Astrocyte (in vitro differentiated cells and primary cell): ENCODE results near the gene SLAMF6. TPM values are rescaled to one million over a fixed set of nuclear protein-coding genes. Genes with fewer than 3 reads are reported as not detected.

ENCODE experiments used
- DNase-seq: peaks from one replicate; pipeline ENCODE4 v3.0.0-alpha.2; 2010; ENCODE audit warnings: low read depth
- FAIRE-seq: peaks from 2 replicates; lab custom pipeline; 2011; peaks lifted over from hg19 to GRCh38; lab: Jason Lieb, UNC
- H2AFZ ChIP-seq: 2 replicates; pipeline ENCODE4 v1.6.0; 2012; ENCODE audit warnings: low read depth, low read length, inconsistent platforms
- H3K27ac ChIP-seq: 2 replicates; pipeline ENCODE4 v1.5.1; 2011; ENCODE audit warnings: low read depth, low read length, inconsistent platforms
- H3K27me3 ChIP-seq: 2 replicates; pipeline ENCODE4 v1.6.0; 2011; ENCODE audit warnings: low read length, inconsistent platforms; ENCODE audit not compliant: insufficient read depth
- H3K36me3 ChIP-seq: 2 replicates; pipeline ENCODE4 v1.5.1; 2011; ENCODE audit warnings: low read length, inconsistent platforms; ENCODE audit not compliant: insufficient read depth
- H3K4me1 ChIP-seq: 2 replicates; pipeline ENCODE4 v1.5.1; 2011; ENCODE audit warnings: low read length, inconsistent platforms; ENCODE audit not compliant: insufficient read depth
- H3K4me2 ChIP-seq: 2 replicates; pipeline ENCODE4 v1.6.0; 2012; ENCODE audit warnings: low read length, inconsistent platforms
- H3K4me3 ChIP-seq: 2 replicates; pipeline ENCODE4 v1.5.1; 2011; ENCODE audit warnings: low read depth, mild to moderate bottlenecking, low read length, inconsistent platforms; ENCODE audit not compliant: insufficient read depth
- H3K79me2 ChIP-seq: 2 replicates; pipeline ENCODE4 v1.6.0; 2012; ENCODE audit warnings: mild to moderate bottlenecking, low read length, inconsistent platforms; ENCODE audit not compliant: insufficient read depth
- H3K9ac ChIP-seq: 2 replicates; pipeline ENCODE4 v1.6.0; 2012; ENCODE audit warnings: mild to moderate bottlenecking, low read length, inconsistent platforms
- H3K9me3 ChIP-seq: 2 replicates; pipeline ENCODE4 v1.5.1; 2012; ENCODE audit warnings: low read depth, mild to moderate bottlenecking, low read length, inconsistent platforms; ENCODE audit not compliant: insufficient read depth
- H4K20me1 ChIP-seq: 2 replicates; pipeline ENCODE4 v1.6.0; 2012; ENCODE audit warnings: low read length, inconsistent platforms; ENCODE audit not compliant: insufficient read depth
- H3K27ac Mint-ChIP-seq: one replicate; pipeline ENCODE4 v1.8.0; 2021; ENCODE audit warnings: mild to moderate bottlenecking, mixed read lengths; ENCODE audit not compliant: unreplicated experiment
- H3K27me3 Mint-ChIP-seq: one replicate; pipeline ENCODE4 v1.8.0; 2021; ENCODE audit warnings: low read depth, mixed read lengths; ENCODE audit not compliant: unreplicated experiment
- H3K36me3 Mint-ChIP-seq: one replicate; pipeline ENCODE4 v1.8.0; 2021; ENCODE audit warnings: low read depth, mixed read lengths; ENCODE audit not compliant: unreplicated experiment
- H3K4me1 Mint-ChIP-seq: one replicate; pipeline ENCODE4 v1.8.0; 2021; ENCODE audit warnings: low read depth, mixed read lengths; ENCODE audit not compliant: unreplicated experiment
- H3K4me3 Mint-ChIP-seq: one replicate; pipeline ENCODE4 v1.8.0; 2021; ENCODE audit warnings: mild to moderate bottlenecking, moderate library complexity, mixed read lengths; ENCODE audit not compliant: unreplicated experiment
- H3K9me3 Mint-ChIP-seq: one replicate; pipeline ENCODE4 v1.8.0; 2021; ENCODE audit warnings: mild to moderate bottlenecking, mixed read lengths; ENCODE audit not compliant: unreplicated experiment
- EZH2 ChIP-seq: IDR thresholded peaks from 2 replicates; pipeline ENCODE4 v1.6.1; 2012; ENCODE audit warnings: mild to moderate bottlenecking, low read length, inconsistent platforms; ENCODE audit not compliant: insufficient read depth
- total RNA-seq: library from RNA; stranded (reverse); gene quantifications from 2 replicates; pipeline ENCODE4 v1.2.1, GENCODE V29; 2021
- TF ChIP-seq, protein P1 (sequence below): IDR thresholded peaks from 2 replicates; pipeline ENCODE4 v1.5.1; 2011; ENCODE audit warnings: low read depth, mild to moderate bottlenecking, inconsistent platforms, low read length, moderate library complexity; ENCODE audit not compliant: insufficient read depth

SLAMF6 gene
- total RNA-seq, 1 donor from 2014 or later, result not detected

DNA sequence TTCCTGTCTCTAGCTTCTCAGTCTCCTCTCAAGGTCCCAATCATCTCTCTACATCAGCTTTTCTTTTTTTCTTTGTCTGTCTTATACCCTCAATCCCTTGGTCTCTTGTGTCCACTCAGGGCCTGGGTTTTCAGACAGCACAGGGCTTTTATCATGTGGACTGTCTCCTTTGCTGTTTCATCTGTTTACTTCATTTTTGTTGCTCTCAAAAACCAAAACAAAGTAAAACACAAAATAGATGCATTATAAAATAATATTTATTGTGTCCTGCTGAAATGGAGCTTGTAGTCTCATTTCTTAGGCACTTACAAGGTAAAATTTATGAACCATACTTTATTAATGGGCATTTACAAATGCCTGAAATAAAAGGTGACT lies 17.8 kb upstream of the SLAMF6 start:
- Mint-ChIP-seq H3K27me3 (no peaks in the 10 kb centered on the region), H3K36me3 (no peaks in the 10 kb centered on the region), H3K9me3 (peaks cover 2% of the 10 kb centered on the region), H3K4me3 (no peak overlapping the region), H3K4me1 (peaks cover 27% of the 10 kb centered on the region), H3K27ac (no peak overlapping the region)
- Histone ChIP-seq H3K27me3 (no peaks in the 10 kb centered on the region), H3K4me1 (no peaks in the 10 kb centered on the region), H3K9ac (no peak overlapping the region), H2AFZ (no peak overlapping the region), H3K79me2 (no peaks in the 10 kb centered on the region), H3K4me2 (no peak overlapping the region), H4K20me1 (no peaks in the 10 kb centered on the region), H3K4me3 (no peak overlapping the region), H3K27ac (no peak overlapping the region), H3K36me3 (no peaks in the 10 kb centered on the region), H3K9me3 (no peaks in the 10 kb centered on the region)
- no peak for DNase-seq
- FAIRE-seq, result no peak
- TF ChIP-seq, protein P1, sequence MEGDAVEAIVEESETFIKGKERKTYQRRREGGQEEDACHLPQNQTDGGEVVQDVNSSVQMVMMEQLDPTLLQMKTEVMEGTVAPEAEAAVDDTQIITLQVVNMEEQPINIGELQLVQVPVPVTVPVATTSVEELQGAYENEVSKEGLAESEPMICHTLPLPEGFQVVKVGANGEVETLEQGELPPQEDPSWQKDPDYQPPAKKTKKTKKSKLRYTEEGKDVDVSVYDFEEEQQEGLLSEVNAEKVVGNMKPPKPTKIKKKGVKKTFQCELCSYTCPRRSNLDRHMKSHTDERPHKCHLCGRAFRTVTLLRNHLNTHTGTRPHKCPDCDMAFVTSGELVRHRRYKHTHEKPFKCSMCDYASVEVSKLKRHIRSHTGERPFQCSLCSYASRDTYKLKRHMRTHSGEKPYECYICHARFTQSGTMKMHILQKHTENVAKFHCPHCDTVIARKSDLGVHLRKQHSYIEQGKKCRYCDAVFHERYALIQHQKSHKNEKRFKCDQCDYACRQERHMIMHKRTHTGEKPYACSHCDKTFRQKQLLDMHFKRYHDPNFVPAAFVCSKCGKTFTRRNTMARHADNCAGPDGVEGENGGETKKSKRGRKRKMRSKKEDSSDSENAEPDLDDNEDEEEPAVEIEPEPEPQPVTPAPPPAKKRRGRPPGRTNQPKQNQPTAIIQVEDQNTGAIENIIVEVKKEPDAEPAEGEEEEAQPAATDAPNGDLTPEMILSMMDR, result no peak
- TF ChIP-seq EZH2, result no peak

GRCh38 chr1:160539990-160540858 lies 17.2 kb upstream of the SLAMF6 start:
- no peak for TF ChIP-seq EZH2
- TF ChIP-seq, protein P1, result no peak
- H3K27me3 ChIP-seq, result no peaks in the 10 kb centered on the region
- no peaks in the 10 kb centered on the region for H4K20me1 ChIP-seq
- no peak for DNase-seq
- no peak overlapping the region for H3K27ac ChIP-seq
- H2AFZ ChIP-seq, result no peak overlapping the region
- H3K9ac ChIP-seq, result no peak overlapping the region
- Mint-ChIP-seq H3K27ac (no peak overlapping the region), H3K27me3 (no peaks in the 10 kb centered on the region), H3K9me3 (peaks cover 3% of the 10 kb centered on the region), H3K36me3 (no peaks in the 10 kb centered on the region), H3K4me3 (no peak overlapping the region), H3K4me1 (peaks cover 27% of the 10 kb centered on the region)
- no peaks in the 10 kb centered on the region for H3K9me3 ChIP-seq
- no peak overlapping the region for H3K4me3 ChIP-seq
- no peak overlapping the region for H3K4me2 ChIP-seq
- no peaks in the 10 kb centered on the region for H3K79me2 ChIP-seq
- H3K36me3 ChIP-seq, result no peaks in the 10 kb centered on the region
- no peaks in the 10 kb centered on the region for H3K4me1 ChIP-seq
- FAIRE-seq, result no peak

DNA sequence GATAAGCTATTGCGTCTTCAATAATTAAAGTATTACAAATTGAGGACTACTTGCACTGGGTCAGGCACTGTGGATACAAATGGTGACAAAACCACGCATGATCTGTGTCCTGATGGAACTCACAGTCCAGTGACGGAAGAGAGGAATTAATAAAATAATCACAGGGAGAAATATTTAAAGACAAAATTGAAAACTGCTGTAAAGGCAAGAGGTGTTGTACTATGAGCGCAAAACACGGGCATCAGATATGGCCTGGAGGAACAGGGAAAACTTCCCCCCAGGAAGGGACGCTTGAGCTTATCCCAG lies 16.6 kb upstream of the SLAMF6 start:
- Histone ChIP-seq H3K27ac (no peak overlapping the region), H3K4me2 (no peak overlapping the region), H2AFZ (no peak overlapping the region), H3K4me1 (no peaks in the 10 kb centered on the region), H3K4me3 (no peak overlapping the region), H4K20me1 (no peaks in the 10 kb centered on the region), H3K27me3 (no peaks in the 10 kb centered on the region), H3K79me2 (no peaks in the 10 kb centered on the region), H3K36me3 (no peaks in the 10 kb centered on the region), H3K9me3 (no peaks in the 10 kb centered on the region), H3K9ac (no peak overlapping the region)
- Mint-ChIP-seq H3K4me3 (no peak overlapping the region), H3K27ac (no peak overlapping the region), H3K4me1 (peaks cover 27% of the 10 kb centered on the region), H3K36me3 (no peaks in the 10 kb centered on the region), H3K9me3 (peaks cover 6% of the 10 kb centered on the region), H3K27me3 (no peaks in the 10 kb centered on the region)
- FAIRE-seq (no peak), DNase-seq (no peak)
- TF ChIP-seq, protein P1, result no peak
- TF ChIP-seq EZH2, result no peak
